ENCODE results near the gene SLC2A8.

Gene SLC2A8

DNA sequence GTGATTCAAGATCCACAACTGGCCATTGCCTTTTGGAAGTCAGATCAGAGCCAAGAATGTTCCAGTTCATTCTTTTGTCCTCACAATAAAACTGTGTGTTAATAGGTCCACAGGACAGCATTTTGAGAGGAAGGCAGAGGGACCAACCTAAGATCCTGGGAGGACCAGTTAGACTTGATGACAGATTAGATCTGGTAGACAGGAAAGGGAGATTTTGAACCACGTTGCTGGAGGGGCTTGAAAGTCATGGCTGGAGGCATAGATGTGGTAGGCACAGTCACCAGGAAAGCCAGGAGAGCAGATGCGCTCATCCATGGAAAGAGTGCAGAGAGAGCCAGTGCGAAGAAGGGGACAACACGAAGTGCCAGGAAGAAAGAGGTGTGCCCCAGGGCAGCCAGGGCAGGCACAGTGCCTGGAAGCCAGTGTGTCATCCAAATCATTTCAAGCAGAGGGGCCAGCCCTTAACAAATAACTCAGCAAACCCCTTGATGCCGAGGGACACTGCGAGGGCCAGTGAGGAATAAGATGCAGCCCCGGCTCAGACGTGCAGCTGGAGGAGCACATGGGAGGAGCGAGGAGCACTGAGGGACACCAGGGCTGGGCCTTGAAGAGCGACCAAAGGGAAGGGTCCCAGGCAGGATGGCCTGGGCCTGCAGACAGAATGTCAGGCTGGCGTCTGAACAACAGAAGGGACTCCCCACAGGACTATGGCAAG, 12.8 kb upstream of the SLC2A8 start:
- DNase-seq = no peak

DNA sequence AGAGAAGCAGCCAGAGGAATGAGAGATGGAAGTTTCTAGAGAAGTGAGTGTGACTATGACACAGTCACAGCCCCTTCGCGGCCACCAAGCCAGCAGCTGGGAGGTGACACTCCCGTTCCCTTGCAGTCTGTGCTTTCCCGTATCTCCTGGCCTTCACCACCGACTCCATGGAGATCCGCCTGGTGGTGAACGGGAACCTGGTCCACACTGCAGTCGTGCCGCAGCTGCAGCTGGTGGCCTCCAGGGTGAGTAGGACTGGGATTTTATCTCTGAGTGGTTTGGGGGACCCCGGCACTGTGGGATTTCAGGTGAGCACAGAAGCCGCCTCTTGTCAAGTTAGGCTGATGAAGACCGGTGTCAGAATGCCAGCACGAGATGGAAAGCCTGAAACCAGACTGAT, 12.1 kb upstream of the SLC2A8 start:
- no peak for DNase-seq

DNA sequence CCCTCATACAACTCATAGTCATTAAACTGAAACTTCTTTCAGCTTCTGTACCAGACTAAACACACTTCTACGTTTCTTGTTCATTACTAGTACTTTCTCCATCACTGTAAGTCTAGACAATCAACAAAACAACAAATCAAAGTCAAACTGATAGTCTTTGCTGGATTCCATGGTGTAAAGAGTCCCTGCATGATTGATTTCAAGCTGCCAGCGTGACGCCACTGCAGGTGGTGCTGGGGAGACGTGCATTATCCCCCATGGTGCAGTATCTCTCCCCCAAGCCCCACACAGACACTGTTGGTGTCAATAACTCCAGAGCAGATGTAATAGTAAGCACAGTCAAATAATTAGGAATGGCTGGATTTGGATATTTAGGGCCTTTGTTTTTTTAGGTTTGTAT, 10.7 kb upstream of the SLC2A8 start:
- no peak for DNase-seq

- no peak for DNase-seq
Observed at GRCh38 chr9:127386981-127387380, 10.0 kb upstream of the SLC2A8 start.

DNA sequence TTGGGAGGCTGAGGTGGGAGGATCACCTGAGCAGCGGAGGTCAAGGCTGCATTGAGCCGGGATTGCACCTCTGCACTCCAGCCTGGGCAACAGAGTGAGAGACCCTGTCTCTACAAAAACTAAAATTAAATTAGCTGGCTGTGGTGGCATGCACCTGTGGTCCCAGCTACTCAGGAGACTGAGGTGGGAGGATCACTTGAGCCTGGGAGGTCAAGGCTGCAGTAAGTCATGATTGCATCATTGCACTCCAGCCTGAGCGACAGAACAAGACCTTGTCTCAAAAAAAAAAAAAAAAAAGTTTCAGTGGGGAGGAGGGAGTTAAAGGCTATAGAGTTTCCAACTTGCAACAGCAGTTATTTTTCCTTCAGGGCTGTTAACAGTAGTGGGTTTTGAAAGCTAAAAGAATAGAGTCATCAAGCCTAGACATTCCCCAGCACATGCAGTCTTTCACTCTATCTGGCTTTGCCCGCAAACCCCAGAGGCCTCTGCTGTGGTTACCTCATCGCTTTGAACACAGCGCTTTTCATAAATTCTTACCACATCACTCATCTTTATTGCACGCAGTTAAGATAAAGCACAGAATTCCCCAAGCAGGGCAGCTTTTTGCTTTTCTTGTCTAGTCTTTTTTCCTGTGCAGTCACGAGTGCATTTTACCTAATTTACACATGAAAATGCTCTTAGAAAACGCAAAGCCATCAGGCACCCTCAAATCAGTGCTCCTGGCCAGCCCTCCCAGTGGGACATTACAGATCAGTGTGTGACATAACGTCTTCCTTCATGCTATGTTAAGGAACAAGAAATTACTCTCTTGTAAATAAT, 8.7 kb upstream of the SLC2A8 start:
- DNase-seq = peak; percentile 84

GRCh38 chr9:127388856-127389238, 8.1 kb upstream of the SLC2A8 start:
- no peak for DNase-seq

DNA sequence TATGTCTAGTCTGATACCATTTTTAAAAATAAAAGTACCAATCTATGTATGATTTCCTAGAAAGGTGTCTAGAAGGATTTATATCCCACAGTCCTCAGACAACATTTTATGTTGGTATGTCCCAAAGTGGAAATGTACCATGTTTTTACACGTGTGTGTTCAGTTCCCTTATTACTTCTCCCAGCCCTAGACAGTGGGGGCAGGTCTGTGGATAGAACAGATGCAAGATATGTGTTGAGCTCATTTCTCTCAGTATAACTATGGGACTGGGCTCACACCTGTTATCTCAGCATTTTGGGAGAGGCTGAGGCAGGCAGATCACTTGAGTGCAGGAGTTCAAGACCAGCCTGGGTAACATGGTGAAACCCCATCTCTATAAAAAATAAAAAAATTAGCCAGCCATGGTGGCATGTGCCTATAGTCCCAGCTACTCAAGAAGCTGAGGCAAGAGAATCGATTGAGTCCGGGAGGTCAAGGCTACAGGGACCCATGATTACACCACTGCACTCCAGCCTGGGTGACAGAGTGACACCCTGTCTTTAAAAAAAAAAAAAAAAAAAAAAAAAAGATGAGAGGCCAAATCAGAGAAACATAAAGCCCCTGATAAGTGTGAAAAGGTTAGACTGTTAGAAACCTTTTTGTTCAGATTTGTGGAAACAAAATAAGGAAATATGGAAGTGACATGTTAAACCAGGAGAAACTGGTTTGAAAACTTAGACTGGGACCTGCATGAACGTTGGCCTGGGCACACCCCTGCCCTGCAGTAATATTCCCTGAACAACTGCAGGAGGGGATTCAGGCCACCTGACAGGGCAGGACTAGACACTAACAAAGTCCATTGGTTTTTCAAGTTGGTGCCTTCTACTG, 7.4 kb upstream of the SLC2A8 start:
- no peak for DNase-seq

GRCh38 chr9:127390248-127390545, 6.8 kb upstream of the SLC2A8 start:
- DNase-seq = no peak

GRCh38 chr9:127390563-127390962, 6.4 kb upstream of the SLC2A8 start:
- no peak for DNase-seq

DNA sequence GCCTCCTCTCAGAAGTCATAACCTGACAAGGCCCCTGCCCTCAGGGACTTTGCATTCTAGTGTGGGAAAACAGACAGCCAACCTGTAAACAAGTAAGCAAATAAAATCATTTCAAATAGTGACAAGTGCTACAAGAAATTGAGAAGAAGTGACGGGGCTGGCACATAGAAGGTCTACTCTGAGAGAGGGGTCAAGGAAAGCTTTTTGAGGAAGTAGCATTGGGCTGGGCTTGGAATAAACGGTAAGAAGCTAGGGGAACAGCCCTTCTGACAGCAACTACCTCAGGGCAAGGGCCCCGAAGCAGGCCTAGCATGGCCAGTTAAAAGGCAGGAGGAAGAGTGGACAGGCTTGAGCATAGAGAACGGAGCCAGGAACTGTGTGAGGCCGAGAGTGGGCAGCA, 4.8 kb upstream of the SLC2A8 start:
- no peak for DNase-seq

- no peak for DNase-seq
Observed at GRCh38 chr9:127392976-127393375, 4.0 kb upstream of the SLC2A8 start.

DNA sequence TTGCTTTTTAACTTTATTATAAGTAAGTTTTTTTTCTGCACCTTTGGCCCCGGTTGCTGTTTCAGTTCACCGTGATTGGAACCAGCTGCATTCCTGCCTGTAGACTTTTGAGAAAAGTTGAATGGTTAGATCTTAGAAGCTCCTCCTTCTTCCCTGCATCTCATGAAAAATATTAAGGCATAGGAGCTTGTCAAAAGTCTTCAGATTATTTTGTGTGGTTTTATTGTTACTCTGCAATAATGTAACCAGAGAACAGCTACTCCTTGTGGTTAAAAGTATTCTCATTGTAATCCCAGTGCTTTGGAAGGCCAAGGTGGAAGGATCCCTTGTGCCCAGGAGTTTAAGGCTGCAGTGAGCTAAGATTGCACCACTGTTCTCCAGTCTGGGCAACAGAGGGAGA, 3.3 kb upstream of the SLC2A8 start:
- DNase-seq = no peak

DNA sequence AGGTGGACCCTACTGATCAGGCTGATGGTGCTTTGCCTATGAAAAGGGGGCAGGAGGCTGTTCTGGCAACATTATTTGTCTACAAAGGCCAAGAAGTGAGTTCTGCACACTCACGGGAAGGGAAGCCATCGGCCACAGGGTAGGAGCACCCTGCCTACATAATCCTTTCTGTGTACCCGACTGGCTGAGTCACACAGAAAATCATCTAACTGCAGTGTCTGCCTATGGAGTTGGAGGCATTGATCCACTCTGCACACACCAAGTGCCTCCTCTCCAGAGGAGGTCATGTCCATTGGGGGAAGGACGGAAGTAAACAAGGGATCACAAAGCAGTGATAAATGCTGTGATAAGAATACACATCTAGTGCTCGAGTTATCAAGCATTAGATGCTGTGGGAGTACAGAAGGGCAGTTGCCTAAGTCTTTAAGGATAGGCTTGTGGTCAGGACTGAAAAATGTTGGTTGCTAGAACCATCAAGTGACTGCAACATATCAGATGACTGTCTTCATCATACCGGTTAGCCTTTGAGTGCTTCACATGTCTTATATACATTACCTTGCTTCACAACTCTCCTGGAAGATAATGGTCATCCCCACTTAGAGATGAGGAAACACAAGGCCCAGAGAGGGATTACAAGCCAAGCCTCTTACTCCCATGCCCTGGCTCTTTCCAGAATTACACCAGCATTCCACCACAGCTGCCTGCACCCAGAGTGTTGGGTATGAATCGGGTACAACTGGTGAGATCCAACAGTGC, 1.3 kb upstream of the SLC2A8 start:
- DNase-seq = no peak

GRCh38 chr9:127396253-127396807, 639 bp upstream of the SLC2A8 start:
- DNase-seq = no peak

- DNase-seq = peak; percentile 12
Observed at GRCh38 chr9:127397646-127398274, 791 bp downstream of the SLC2A8 start.

- DNase-seq = no peak
Observed at GRCh38 chr9:127398275-127398647, 1.3 kb downstream of the SLC2A8 start.

- DNase-seq = no peak
Observed at GRCh38 chr9:127398715-127399400, 1.9 kb downstream of the SLC2A8 start.

DNA sequence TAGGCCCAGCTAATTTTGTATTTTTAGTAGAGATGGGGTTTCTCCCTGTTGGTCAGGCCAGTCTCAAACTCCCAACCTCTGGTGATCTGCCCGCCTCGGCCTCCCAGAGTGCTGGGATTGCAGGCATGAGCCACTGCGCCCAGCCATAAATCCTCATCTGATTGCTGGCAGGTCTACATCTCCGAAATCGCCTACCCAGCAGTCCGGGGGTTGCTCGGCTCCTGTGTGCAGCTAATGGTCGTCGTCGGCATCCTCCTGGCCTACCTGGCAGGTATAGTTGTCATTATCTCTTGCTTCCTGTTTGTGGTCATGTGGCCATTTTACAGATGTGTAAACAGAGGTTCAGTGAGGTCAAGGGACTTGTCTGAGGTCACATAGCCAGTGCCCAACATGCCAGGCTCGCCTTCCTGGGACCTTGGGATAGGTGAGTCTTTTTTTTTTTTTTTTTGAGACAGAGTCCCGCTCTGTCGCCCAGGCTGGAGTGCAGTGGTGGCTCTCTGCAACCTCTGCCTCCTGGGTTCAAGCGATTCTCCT, 2.8 kb downstream of the SLC2A8 start:
- DNase-seq = no peak

GRCh38 chr9:127402401-127403090, 5.6 kb downstream of the SLC2A8 start:
- no peak for DNase-seq

DNA sequence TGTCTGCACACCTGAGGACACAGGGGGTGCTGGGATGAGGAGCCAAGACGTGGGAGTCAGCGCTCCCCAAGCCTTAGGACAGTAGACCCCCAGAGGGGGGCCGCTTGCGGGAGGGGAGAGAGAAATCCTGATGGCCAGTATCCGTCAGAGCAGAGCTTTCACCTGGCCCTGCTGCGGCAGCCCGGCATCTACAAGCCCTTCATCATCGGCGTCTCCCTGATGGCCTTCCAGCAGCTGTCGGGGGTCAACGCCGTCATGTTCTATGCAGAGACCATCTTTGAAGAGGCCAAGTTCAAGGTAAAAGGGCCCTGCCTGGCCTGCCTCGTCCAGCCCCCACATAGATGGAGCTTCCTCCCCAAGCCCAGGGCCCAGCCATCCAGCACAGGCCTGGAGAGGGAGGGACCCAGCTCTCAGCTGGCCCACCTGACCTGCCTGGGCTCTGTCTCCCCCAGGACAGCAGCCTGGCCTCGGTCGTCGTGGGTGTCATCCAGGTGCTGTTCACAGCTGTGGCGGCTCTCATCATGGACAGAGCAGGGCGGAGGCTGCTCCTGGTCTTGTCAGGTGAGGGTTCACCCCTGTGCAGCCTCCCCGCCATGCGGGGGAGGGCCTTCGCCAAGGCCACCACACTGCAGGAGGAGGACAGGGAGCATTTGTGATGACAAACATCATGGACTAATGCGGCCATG, 6.7 kb downstream of the SLC2A8 start:
- DNase-seq = no peak
